Measurements from ENCODE around the gene MCF2L. TPM values are rescaled to one million over a fixed set of nuclear protein-coding genes. Genes with fewer than 3 reads are reported as not detected.

MCF2L gene
- total RNA-seq, 1 donor from 2014 or later: 16.5 TPM

DNA sequence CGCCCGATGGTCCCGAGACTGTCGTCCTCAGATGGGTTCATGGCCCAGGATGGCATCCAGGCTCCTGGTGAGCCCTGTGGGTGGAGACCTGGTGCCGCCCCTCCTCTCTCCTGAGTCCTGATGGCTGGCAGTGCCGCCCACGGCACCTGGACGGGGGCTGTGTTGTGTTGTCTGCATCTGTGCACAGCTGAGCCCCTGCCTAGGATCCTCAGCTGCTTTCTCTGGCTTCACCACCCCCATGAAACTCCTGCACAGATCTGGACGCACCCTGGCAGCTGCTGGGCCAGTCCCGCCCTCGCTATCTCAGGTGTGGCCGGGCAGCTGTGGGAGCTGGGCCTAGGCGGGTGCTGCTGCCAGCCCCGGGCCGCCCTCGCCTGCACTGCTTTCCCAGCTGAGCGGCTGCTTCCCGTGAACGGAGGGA, 27.7 kb downstream of the MCF2L start:
- no peak for DNase-seq (ENCODE audit: low spot score)
- no peak overlapping the region for H3K27ac Mint-ChIP-seq (ENCODE audit: unreplicated experiment)
- peaks cover 17% of the 10 kb centered on the region for H3K27me3 Mint-ChIP-seq (ENCODE audit: unreplicated experiment)
- H3K36me3 Mint-ChIP-seq (ENCODE audit: low read depth, unreplicated experiment): no peaks in the 10 kb centered on the region
- TF ChIP-seq, protein P1, sequence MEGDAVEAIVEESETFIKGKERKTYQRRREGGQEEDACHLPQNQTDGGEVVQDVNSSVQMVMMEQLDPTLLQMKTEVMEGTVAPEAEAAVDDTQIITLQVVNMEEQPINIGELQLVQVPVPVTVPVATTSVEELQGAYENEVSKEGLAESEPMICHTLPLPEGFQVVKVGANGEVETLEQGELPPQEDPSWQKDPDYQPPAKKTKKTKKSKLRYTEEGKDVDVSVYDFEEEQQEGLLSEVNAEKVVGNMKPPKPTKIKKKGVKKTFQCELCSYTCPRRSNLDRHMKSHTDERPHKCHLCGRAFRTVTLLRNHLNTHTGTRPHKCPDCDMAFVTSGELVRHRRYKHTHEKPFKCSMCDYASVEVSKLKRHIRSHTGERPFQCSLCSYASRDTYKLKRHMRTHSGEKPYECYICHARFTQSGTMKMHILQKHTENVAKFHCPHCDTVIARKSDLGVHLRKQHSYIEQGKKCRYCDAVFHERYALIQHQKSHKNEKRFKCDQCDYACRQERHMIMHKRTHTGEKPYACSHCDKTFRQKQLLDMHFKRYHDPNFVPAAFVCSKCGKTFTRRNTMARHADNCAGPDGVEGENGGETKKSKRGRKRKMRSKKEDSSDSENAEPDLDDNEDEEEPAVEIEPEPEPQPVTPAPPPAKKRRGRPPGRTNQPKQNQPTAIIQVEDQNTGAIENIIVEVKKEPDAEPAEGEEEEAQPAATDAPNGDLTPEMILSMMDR (IDR thresholded peaks at IDR 0.05; ENCODE audit: unreplicated experiment): no peak
- H3K9me3 Mint-ChIP-seq (ENCODE audit: unreplicated experiment): no peaks in the 10 kb centered on the region
- peaks cover 9% of the 10 kb centered on the region for H3K4me1 Mint-ChIP-seq (ENCODE audit: unreplicated experiment)
- H3K4me3 Mint-ChIP-seq (ENCODE audit: unreplicated experiment): no peak overlapping the region

DNA sequence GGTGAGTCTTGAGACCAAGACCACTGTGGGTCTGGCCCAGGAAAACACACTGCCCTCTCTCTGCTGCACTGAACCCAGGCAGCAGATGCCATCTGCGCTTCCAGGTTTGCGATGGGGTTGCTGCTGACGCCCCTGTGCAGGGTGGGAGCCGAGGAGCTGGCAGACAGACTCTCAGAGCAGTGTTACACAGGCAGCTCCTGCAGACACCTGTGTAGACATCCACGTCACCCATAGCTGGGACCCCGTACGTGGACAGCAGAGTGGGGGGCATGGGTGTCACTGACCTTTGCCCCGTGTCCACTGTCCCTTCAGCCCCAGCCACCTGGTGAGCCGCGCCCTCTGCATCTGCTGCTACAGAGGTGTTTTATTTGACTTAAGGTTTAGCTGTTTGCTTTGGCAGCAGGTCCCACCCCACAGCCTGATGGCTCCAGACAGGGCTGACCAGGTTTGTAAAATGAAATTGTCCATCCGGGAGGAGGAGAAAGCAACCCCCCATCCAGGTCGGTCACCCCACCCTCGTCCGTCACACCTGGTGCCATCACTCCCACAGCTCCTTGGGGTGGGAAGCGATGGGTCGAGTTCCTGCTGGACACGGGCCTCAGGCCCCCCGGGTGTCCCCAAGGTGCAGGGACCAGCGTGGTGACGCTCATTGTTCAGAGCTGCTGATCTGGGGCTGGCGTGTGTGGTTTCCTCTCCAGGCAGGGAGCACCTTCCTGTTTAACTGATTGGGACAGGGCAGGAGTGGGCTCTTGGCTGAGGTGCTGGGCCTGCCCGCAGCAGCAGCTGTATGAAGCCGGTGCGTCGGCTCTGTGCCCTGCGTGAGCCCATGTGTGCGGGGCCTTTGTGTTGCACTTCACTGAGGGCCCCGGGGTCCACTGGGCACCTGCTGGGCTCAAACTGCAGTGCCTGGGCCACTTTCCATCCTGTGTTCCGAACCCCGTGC, 28.4 kb downstream of the MCF2L start:
- Mint-ChIP-seq H3K27ac (ENCODE audit: unreplicated experiment) (no peak overlapping the region), H3K4me1 (ENCODE audit: unreplicated experiment) (peaks cover 9% of the 10 kb centered on the region), H3K4me3 (ENCODE audit: unreplicated experiment) (no peak overlapping the region), H3K27me3 (ENCODE audit: unreplicated experiment) (peaks cover 18% of the 10 kb centered on the region), H3K9me3 (ENCODE audit: unreplicated experiment) (no peaks in the 10 kb centered on the region), H3K36me3 (ENCODE audit: low read depth, unreplicated experiment) (no peaks in the 10 kb centered on the region)
- TF ChIP-seq, protein P1 (IDR thresholded peaks at IDR 0.05; ENCODE audit: unreplicated experiment): no peak
- DNase-seq (ENCODE audit: low spot score): no peak

DNA sequence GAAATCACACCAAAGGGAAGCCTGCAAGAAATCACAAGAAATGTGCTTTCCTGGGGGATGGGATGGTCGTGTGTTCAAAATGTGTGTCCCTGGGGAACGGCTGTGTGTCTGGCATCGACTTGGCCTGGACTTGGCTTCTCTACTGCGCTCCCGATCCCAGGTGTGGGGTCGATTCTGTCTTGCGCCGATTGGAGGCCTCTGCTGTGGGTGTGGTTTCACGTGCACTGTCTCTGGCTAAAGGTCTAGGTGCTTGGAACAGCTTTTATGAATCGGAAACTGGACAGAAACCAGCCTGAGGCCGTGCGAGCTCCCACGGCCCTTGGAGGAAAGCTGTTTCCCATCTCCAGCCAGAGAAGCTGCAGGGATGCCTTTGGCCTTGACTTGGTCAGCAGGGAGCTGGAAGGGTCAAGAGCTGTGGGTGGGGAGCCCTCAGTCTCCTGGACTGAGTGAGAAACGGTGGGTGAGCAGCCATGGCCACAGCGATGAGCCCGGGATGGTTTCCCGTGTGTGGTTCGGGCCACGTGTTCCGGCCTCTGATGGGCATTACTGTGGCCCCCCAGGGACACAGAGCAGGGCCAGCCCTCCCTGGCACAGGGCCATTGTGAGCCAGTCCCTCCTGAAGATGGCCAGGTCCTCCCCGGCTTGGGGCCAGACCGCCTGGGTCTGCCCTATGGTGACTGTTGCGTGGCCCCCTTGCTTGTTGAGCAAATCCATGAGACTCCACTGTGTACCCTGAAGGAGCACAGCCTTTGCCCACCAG, 29.7 kb downstream of the MCF2L start:
- TF ChIP-seq, protein P1 (IDR thresholded peaks at IDR 0.05; ENCODE audit: unreplicated experiment): no peak
- Mint-ChIP-seq H3K36me3 (ENCODE audit: low read depth, unreplicated experiment) (no peaks in the 10 kb centered on the region), H3K4me3 (ENCODE audit: unreplicated experiment) (no peak overlapping the region), H3K4me1 (ENCODE audit: unreplicated experiment) (peaks cover 7% of the 10 kb centered on the region), H3K27me3 (ENCODE audit: unreplicated experiment) (peaks cover 22% of the 10 kb centered on the region), H3K9me3 (ENCODE audit: unreplicated experiment) (no peaks in the 10 kb centered on the region), H3K27ac (ENCODE audit: unreplicated experiment) (no peak overlapping the region)
- no peak for DNase-seq (ENCODE audit: low spot score)

DNA sequence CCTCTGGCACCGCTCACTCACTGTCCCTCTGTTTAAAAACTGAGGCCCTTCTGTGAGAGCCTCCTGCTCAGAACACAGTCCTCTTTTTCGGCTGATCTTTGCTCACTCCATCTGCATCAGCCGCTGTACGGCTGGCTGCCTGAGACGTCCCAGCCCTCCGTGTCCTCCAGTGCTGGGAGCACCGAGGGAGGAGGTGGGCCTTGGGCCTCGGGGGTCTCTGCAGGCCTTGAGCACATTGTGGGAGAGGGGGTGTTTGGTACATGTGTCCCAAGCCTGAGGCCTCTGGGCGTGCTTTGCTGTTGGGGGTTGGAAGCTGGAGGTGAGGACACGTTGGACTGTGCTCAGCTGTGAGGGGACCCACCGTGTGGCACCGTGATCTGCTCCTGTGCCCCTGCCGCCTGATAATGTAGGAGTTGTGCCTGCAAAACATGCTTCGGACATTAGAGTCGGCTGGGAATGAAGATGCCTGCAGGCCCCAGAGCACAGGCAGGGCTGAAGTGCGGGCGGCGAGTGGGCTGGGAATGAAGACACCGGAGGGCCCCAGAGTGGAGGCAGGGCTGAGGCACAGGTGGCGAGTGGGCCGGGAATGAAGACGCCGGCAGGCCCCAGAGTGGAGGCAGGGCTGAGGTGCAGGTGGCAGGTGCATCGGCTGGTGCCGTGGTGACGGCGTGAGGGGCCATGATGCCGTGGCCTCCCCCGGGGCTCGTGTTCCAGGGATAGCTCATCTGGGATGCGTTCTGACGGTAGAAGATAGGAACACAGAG, 30.6 kb downstream of the MCF2L start:
- Mint-ChIP-seq H3K4me1 (ENCODE audit: unreplicated experiment) (peaks cover 6% of the 10 kb centered on the region), H3K4me3 (ENCODE audit: unreplicated experiment) (no peak overlapping the region), H3K36me3 (ENCODE audit: low read depth, unreplicated experiment) (no peaks in the 10 kb centered on the region), H3K9me3 (ENCODE audit: unreplicated experiment) (no peaks in the 10 kb centered on the region), H3K27me3 (ENCODE audit: unreplicated experiment) (peaks cover 23% of the 10 kb centered on the region), H3K27ac (ENCODE audit: unreplicated experiment) (peak overlapping the region; percentile 64)
- TF ChIP-seq, protein P1 (IDR thresholded peaks at IDR 0.05; ENCODE audit: unreplicated experiment): no peak
- DNase-seq (ENCODE audit: low spot score): no peak
